ENCODE measurements around the gene ZDHHC19. TPM values are rescaled to one million over a fixed set of nuclear protein-coding genes. Genes with fewer than 3 reads are reported as not detected.

Gene ZDHHC19
- total and polyA plus RNA-seq, 11 donors: 0.30 TPM; not detected in 10

- no peaks in the 10 kb centered on the region for H3K27me3 ChIP-seq
- H3K4me1 ChIP-seq: peaks cover 0 to 3% (median 0%) of the 10 kb centered on the region in 12 donors
- H3K9me3 ChIP-seq: no peaks in the 10 kb centered on the region
- ATAC-seq (no peak), DNase-seq (no peak)
- H3K4me3 ChIP-seq: no peak overlapping the region
- intact Hi-C loops (cut with DNase I): no loop called here
- 81 to 89% (median 88%) methylated on average over 8 of the region's 8 CpGs for WGBS, 4 donors
- no peak for TF ChIP-seq POLR2A (IDR thresholded peaks at IDR 0.05)
- no peak for TF ChIP-seq CTCF (IDR thresholded peaks at IDR 0.05)
- H3K36me3 ChIP-seq: peaks cover 0 to 86% (median 78%) of the 10 kb centered on the region in 9 donors
- no peak overlapping the region for H3K27ac ChIP-seq
Measured at GRCh38 chr3:196241704-196242103, 30.5 kb upstream of the ZDHHC19 start.

GRCh38 chr3:196240424-196240823, 29.2 kb upstream of the ZDHHC19 start:
- TF ChIP-seq POLR2A (IDR thresholded peaks at IDR 0.05): no peak
- no peak for TF ChIP-seq CTCF (IDR thresholded peaks at IDR 0.05)
- Histone ChIP-seq H3K27ac (no peak overlapping the region), H3K9me3 (no peaks in the 10 kb centered on the region), H3K4me3 (no peak overlapping the region), H3K36me3 (peaks cover 0 to 86% (median 74%) of the 10 kb centered on the region in 9 donors), H3K4me1 (peaks cover 0 to 3% (median 0%) of the 10 kb centered on the region in 12 donors), H3K27me3 (no peaks in the 10 kb centered on the region)
- intact Hi-C loops (cut with DNase I): no loop called here
- 86 to 93% (median 90%) methylated on average over 4 of the region's 4 CpGs for WGBS, 4 donors
- no peak for ATAC-seq
- DNase-seq: no peak

- TF ChIP-seq CTCF (IDR thresholded peaks at IDR 0.05) (no peak), POLR2A (IDR thresholded peaks at IDR 0.05) (no peak)
- H3K27ac ChIP-seq: peak overlapping the region in 1 of 12 donors; percentile 35
- no peaks in the 10 kb centered on the region for H3K4me1 ChIP-seq
- H3K27me3 ChIP-seq: no peaks in the 10 kb centered on the region
- H3K4me3 ChIP-seq: no peak overlapping the region
- H3K9me3 ChIP-seq: no peaks in the 10 kb centered on the region
- ATAC-seq (no peak), DNase-seq (no peak)
- 65 to 73% (median 69%) methylated on average over 14 of the region's 14 CpGs for WGBS, 4 donors
- peaks cover 0 to 90% (median 73%) of the 10 kb centered on the region in 9 donors for H3K36me3 ChIP-seq
- intact Hi-C loops (cut with DNase I): no loop called here
Measured at GRCh38 chr3:196238612-196239560, 27.7 kb upstream of the ZDHHC19 start.

- TF ChIP-seq CTCF (IDR thresholded peaks at IDR 0.05) (no peak), POLR2A (IDR thresholded peaks at IDR 0.05) (no peak)
- H3K9me3 ChIP-seq: no peaks in the 10 kb centered on the region
- intact Hi-C loops (cut with DNase I): no loop called here
- ATAC-seq (no peak), DNase-seq (no peak)
- H3K27me3 ChIP-seq: no peaks in the 10 kb centered on the region
- H3K4me1 ChIP-seq: peaks cover 0 to 6% (median 0%) of the 10 kb centered on the region in 12 donors
- no peak overlapping the region for H3K4me3 ChIP-seq
- H3K36me3 ChIP-seq: peaks cover 0 to 85% (median 63%) of the 10 kb centered on the region in 9 donors
- H3K27ac ChIP-seq: no peak overlapping the region
- whole genome bisulfite sequencing, 4 donors: 83 to 88% (median 86%) methylated on average over 5 of the region's 5 CpGs
Measured at GRCh38 chr3:196237203-196237602, 26.0 kb upstream of the ZDHHC19 start.
